ENCODE data around the gene LRP11. TPM values are rescaled to one million over a fixed set of nuclear protein-coding genes. Genes with fewer than 3 reads are reported as not detected.
"Not testable (repeated sequence)": the region's sequence is repeated elsewhere in the genome, so short reads cannot be mapped to it uniquely, and the experiment has no call there.

Gene LRP11
- polyA plus RNA-seq, 1 experiment = 26.3 TPM

GRCh38 chr6:149909701-149910470, 45.7 kb upstream of the LRP11 start:
- POLR2A ChIA-PET = no interaction called here
- CTCF ChIA-PET = interaction anchor here (1.0 to 1.3 kb wide), 2 partner anchors 25 to 74 kb away, joined by 3 to 4 read pairs; no protein-coding TSS in a partner anchor
- Histone ChIP-seq H3K27me3 (ENCODE audit: control insufficient read depth, insufficient read depth, low read length) (peaks cover 7% of the 10 kb centered on the region), H3K36me3 (ENCODE audit: control insufficient read depth, insufficient read depth, low read length) (no peaks in the 10 kb centered on the region), H3K4me3 (ENCODE audit: low read depth, low read length) (no peak overlapping the region)
- TF ChIP-seq CTCF (IDR thresholded peaks at IDR 0.05; ENCODE audit: insufficient read depth, low read depth, low read length) = no peak
- DNase-seq (ENCODE audit: low read depth) = no peak

GRCh38 chr6:149908480-149908879, 44.3 kb upstream of the LRP11 start:
- H3K4me3 ChIP-seq (ENCODE audit: low read depth, low read length); H3K27me3 ChIP-seq (ENCODE audit: control insufficient read depth, insufficient read depth, low read length); CTCF ChIA-PET; POLR2A ChIA-PET; DNase-seq (ENCODE audit: low read depth); H3K36me3 ChIP-seq (ENCODE audit: control insufficient read depth, insufficient read depth, low read length): not testable (repeated sequence)

GRCh38 chr6:149907317-149907716, 43.2 kb upstream of the LRP11 start:
- TF ChIP-seq CTCF (IDR thresholded peaks at IDR 0.05; ENCODE audit: insufficient read depth, low read depth, low read length) = no peak
- CTCF ChIA-PET = interaction anchor here (2.5 kb wide), 1 partner anchor 72 kb away, joined by 7 read pairs; no protein-coding TSS in a partner anchor
- peaks cover 3% of the 10 kb centered on the region for H3K27me3 ChIP-seq (ENCODE audit: control insufficient read depth, insufficient read depth, low read length)
- no peak for DNase-seq (ENCODE audit: low read depth)
- H3K4me3 ChIP-seq (ENCODE audit: low read depth, low read length) = no peak overlapping the region
- POLR2A ChIA-PET = no interaction called here
- no peaks in the 10 kb centered on the region for H3K36me3 ChIP-seq (ENCODE audit: control insufficient read depth, insufficient read depth, low read length)

GRCh38 chr6:149906405-149906804, 42.2 kb upstream of the LRP11 start:
- POLR2A ChIA-PET = no interaction called here

GRCh38 chr6:149905911-149906371, 41.8 kb upstream of the LRP11 start:
- no peaks in the 10 kb centered on the region for H3K36me3 ChIP-seq (ENCODE audit: control insufficient read depth, insufficient read depth, low read length)
- DNase-seq (ENCODE audit: low read depth) = no peak
- CTCF ChIA-PET = interaction anchor here (0.9 to 2.5 kb wide), 4 partner anchors 10 to 72 kb away, joined by 3 to 7 read pairs (median 4); no protein-coding TSS in a partner anchor
- peaks cover 3% of the 10 kb centered on the region for H3K27me3 ChIP-seq (ENCODE audit: control insufficient read depth, insufficient read depth, low read length)
- H3K4me3 ChIP-seq (ENCODE audit: low read depth, low read length) = no peak overlapping the region
- POLR2A ChIA-PET = no interaction called here
- TF ChIP-seq CTCF (IDR thresholded peaks at IDR 0.05; ENCODE audit: insufficient read depth, low read depth, low read length) = no peak

More at GRCh38 chr6:149906405-149906804, 42.2 kb upstream of the LRP11 start:
- CTCF ChIA-PET = interaction anchor here (0.6 to 2.5 kb wide), 4 partner anchors 10 to 307 kb away, joined by 3 to 7 read pairs (median 4); no protein-coding TSS in a partner anchor
- no peak overlapping the region for H3K4me3 ChIP-seq (ENCODE audit: low read depth, low read length)
- no peaks in the 10 kb centered on the region for H3K36me3 ChIP-seq (ENCODE audit: control insufficient read depth, insufficient read depth, low read length)
- TF ChIP-seq CTCF (IDR thresholded peaks at IDR 0.05; ENCODE audit: insufficient read depth, low read depth, low read length) = no peak
- no peak for DNase-seq (ENCODE audit: low read depth)
- H3K27me3 ChIP-seq (ENCODE audit: control insufficient read depth, insufficient read depth, low read length) = peaks cover 3% of the 10 kb centered on the region
